GM19467 (cell line): ENCODE results near the gene SARDH.

Source experiments
- ATAC-seq: cut with Tn5 transposase; IDR thresholded peaks from one replicate; pipeline ENCODE4 v1.9.1; 2021; ENCODE audit warnings: mild to moderate bottlenecking, moderate library complexity; ENCODE audit not compliant: unreplicated experiment

Gene SARDH

DNA sequence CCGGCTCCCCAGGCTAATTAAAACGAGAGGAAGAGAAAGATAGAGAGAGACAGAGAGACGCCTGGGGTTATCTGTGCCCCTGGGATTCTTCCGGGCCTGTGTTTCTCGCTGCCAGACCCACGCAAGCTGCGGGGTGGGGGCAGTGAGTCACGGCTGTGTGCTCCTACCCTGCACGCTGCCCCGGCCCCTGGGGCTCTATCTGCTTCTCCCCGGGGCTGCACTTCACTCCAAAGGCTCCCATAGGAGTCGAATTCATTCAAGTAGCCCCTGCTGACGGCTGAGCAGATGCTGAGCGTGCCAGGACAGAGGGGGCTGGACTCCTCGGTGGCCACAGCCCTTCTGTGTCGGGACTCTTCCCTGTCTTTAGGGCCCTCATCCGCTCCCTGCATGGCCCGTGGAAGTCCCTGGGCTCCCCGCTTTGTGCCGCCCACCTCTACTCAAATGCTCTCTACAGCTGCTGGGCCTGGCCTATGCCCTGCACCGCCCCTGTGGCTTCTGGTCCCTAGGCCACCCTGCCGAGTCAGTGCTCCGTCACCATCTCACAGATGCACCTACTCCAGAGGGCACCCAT is 22.8 kb downstream of the SARDH start:
- ATAC-seq: no peak

DNA sequence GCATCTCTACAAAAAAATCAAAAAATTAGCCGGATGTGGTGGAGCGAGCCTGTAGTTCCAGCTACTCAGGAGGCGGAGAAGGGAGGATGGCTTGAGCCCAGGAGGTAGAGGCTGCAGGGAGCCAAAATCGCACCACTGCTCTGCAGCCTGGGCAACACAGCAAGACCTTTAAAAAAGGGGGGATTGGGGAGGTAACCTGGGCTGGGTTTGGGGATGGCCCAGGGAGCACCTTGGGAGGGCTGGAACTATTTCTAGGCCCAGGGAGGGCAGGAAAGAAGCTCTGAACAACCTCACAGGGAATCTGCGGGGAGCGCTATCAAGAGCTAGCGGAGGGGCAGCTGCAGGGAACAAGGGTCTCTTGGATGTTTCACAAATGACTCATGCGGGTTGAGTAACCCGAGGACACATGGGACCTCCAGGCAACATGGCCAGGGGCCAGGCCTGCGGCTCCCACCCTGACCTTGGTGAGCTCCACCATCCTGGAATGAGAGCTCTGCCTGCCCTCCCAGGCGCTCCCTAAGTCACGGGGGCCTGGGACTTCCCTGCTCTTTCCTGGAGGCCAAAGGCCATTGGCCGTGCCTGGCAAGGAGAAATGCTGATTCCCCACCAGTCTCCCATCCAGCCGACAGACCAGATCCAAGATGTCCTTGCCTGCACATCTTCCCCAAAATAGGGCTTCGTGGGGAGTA is 23.4 kb downstream of the SARDH start:
- ATAC-seq: no peak

DNA sequence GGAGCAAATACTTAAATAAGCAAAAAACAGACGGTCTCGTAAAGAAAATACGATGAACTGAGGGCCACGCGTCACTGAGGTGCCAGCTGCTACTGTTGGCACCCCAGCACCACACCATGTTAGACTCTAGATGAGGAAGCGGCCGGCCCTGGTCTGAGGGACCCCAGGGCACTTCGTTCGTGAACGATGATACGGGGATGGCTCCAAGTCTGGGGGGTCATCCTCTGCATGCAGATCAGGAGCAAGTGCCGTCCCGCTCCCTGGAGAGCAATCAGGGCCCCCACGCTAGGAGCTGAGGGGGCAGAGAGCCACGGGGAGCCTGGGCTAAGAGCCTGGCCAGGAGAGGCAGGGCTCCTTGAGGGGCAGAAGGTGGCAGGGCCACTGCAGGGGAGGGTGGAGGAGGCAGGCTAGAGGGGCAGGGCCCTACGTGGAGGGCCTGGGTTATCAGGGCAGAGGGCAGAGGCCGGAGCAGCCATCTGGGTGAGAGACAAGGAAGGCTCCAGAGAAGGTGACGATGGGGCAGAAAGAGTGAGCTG is 24.1 kb downstream of the SARDH start:
- ATAC-seq: no peak

DNA sequence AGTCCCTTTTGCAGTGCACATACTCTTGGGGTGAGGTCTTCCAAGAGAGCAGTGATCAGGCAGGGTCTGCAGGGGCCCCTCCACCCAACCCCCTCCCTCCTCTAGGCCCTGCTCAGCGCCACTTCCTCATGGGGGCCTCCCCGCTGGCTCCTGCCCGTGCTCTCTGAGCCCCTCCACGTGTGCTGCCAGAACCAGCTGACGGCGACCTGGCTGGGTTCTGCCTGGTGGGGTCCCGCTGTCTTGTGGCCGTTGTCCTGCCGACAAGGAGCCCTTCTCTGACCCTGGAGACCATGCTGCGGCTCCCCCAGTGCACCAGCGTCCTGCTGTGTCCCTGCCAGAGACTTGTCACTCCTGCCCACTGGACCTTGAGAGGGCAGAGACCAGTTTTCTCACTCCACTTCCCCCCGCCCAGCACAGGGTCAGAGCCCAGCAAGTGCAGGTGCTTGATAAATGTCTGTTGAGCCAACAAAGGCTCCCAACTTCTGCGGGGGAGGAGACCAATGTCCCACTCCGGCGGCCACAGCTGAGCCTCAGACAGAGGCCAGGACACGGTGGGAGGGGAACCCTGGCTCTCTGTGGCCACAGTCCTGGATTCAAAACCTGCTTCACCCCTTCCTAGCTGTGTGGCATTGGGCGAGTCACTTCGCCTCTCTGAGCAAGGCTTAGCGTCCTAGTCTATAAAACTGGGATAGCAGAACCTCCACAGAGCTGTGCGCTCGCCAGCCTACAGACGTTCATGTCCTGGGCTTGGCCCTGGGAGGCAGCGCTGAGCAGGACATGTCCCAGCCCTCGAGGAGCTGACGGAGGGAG is 24.8 kb downstream of the SARDH start:
- no peak for ATAC-seq

DNA sequence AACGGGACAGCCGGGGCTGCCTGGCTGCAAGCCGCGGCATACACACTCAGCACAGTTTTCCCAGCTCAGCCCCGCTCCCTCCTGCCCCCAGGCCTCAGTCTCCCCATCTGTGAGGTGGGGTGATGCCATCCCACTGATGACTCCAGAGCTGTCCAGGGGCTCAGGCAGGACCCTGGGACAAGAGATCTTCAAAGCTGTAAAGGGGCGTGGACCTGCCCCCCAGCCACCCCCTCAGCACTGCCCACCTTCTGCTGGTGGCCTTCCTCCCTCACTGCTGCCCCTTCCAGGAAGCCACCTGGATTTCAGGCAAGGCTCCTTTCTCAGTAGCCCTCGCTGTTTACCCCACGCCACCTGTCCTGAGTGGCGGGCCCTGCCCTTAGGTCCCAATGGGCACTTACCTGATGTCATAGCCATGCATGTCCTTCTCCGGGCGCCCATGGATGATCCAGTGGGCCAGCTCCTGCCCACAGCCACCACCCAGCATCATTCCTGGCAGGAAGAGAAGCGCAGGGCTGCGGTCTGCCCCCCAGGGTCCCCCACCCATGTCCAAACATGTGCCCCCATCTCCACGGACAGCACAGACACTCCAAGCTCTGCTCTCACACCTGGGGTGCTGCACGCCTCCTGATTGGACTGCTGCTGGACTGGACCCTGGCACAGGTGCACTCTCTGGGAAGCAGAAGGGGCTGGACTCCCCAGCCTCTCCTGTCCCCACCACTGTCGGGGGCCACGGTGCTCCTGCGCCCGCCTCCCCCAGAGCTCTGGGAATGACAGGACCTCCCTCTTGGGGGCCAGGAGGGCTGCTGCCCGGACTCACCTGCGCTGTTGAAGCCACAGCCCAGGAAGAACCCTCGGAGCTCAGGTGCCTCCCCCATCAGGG is 25.7 kb downstream of the SARDH start:
- no peak for ATAC-seq

DNA sequence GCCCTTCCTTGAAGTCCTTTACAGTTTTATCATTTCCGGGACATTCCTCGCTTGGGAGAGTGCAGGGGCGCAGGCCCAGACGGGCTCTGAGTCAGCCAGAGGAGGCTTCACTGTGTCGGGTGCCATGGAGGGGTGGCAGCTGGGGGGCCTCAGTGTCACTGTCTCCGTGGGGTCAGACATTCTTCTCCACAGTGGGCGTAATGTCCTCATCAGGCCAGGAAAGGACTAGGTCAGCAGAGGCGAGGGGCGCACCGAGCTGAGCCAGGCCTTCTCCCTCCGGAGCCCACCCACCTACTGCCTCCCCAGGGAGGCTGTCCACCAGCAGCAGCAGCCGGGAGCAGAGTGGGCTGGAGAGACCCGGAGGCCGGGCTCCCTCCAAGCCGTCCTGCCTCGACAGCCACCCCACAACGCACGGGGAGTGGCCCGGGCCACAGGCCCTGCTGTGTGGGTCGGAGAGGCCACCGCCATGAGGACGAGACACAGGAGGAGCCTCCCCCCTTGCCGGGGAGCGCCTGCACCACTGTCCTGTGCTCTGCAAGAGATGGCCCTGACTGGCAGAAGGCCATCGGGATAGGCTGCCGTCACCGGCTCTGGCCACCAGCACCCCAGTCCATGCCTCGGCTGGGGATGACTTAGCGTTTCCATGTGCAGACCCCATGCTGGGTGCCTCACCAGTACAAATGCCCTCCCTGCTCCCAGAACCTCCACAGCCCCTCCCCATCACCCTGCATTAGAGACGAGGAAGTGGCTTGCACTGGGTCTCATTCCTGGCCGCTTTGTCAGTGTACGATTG is 26.5 kb downstream of the SARDH start:
- no peak for ATAC-seq

DNA sequence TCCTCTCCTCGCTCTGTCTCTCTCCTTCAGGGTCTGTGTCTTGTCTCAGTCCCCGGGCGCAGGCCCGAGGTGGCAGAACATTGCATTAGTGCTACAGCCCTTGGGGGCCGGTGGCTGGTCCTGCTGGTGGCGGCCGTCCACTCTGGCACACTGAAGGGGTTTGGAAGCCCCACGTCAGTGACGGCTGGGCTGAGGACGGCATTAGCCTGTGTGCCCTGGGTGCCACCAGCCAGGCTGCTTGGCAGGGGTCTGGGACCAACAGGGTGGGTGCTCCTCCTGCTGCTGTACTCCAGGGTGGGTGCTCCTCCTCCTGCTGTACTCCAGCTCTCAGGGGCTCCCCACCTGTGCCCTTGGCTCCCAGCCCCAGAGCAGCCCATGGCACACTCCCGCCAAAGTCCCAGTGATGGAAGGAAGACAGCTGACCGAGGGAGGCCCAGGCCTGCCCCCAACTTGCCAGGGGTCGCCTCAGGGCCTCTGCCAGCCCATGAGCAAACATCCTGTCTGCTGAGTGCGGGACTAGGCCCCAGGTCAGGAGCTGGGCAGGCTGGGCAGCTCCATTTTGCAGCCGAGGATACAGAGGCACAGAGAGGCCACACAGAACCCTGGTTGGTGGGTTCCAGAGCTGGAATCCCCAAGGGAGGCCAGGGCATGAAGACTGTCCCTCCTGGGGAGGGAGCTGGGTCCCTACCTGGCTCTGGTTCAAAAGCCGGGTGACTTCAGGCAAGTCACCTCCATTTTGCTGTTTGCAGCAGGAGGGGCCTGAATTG is 27.3 kb downstream of the SARDH start:
- ATAC-seq: no peak

DNA sequence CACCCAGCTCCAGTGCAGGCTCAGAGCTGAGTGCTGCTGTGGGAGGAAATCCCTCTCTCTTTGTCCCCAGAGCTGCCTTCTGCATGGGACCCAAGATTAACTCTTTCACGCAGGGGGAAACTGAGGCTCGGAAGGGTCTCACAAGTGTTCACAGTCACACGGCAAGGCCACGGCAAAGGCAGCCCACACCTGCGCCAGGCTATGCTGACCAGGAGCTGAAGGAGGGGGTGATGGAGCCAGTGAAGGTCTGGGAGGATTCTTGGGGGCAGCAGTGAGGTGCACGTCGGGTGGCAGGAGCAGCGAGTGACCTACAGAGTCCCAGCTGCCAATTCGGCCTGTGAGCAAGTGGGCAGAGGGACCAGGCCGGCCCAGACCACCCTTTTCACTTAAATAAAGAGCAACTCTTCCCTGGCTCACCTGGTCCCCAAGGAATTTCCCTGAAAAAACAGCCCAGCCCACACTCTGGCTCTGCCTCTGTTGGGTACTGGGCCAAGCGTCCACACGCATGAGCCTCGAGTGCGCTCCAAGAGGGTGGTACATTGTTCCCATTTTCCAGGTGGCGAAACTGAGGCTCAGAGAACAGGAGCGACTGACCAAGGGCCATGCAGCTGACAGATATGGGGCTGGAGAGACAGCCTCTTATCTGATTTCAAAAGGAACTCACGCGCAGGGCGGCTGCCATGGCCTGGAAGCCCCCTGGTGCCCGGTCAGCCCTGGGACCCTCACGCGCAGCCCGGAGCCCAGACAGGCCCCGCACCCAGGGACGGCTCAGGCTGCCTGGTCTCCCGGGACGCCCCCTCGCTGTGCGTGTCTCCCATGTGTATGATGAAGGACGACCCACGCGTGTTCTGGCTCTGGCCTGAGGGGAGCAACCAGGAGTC is 28.2 kb downstream of the SARDH start:
- no peak for ATAC-seq

DNA sequence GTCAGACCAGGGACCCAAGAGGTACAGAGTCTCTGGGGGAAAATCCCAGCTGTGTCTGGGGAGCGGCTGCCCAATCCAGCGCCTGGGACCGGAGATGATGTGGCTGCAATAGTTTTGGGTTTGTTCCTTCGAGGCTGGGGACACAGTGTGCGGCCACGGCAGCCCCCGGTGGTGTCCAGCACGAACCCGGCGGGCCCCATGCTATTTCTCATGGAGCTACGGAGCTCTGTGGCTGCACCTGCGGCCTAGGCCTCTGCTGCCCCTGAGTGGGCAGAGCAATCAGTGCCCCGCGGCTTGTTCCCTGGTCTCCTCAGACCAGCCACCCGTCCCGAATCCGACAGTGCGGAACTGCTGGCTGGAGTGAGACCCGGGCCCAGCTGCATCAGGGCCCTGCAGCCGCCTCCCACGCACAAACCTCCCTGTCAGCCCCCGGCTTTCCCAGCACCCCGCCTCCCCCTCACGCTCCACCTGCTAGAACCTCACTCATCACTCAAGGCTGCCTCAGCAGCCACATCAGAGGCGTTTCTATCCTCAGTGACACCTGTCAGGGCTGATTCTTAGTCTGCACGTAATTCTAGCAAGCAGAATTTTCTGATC is 29.0 kb downstream of the SARDH start:
- ATAC-seq: no peak

DNA sequence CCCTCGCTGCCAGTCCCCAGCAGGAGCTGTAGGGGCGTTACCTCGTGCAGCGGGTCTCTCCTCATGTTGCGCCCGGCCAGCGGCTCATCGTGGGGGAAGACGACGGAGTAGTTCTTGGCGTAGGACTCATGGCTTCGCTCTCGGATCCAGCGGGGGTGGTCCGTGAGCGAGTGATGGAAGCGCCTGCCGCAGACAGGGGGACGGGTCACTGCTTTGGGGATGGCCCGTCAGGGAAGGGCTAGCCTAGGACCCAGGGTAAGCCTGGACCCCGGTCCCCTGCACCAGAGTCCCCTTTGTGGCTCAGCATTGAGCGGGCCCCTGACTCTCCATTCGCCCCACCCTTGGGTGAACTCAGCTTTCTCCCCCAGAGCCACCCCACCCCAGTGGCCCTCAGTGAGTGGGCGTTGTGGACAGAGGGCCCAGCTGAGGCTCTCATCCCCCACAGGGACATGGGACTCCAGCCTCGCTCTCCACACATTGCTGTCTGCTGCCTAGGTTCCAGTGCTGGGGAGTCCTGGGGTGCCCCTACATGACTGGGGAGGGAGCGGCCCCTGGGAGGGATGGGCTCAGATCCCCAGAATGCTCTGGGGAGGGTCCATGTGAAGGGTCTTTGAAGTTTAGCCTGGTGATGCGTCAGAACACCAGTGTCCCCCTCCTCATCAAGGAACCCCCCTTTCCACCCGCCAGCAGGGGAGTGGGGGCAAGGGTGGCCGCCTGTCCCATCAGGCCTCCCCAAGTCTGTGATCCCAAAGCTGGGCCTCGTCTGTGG is 29.7 kb downstream of the SARDH start:
- ATAC-seq: no peak

DNA sequence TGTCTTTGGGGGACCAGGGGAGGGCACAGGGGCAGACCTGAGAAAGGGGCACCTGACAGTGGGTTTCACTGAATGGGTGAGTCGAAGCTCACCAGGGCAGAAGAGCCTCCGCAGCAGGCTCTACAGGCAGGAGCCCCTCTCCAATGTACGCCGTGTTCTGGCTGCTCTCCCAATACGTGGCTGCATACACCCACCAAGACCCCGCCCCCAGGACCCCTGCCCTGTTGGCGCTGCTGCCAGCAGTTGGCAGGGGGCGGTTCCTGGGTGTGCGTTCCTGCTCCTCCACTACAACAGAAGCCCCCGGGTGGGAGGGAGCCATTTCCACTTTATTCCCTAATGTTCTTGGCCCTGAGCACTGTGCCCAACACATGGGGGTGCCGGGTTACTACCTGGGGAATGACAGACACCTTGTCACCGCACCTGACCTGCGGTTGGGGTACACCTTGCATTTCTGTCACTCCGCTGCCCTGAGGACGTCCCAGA is 30.3 kb downstream of the SARDH start:
- no peak for ATAC-seq

DNA sequence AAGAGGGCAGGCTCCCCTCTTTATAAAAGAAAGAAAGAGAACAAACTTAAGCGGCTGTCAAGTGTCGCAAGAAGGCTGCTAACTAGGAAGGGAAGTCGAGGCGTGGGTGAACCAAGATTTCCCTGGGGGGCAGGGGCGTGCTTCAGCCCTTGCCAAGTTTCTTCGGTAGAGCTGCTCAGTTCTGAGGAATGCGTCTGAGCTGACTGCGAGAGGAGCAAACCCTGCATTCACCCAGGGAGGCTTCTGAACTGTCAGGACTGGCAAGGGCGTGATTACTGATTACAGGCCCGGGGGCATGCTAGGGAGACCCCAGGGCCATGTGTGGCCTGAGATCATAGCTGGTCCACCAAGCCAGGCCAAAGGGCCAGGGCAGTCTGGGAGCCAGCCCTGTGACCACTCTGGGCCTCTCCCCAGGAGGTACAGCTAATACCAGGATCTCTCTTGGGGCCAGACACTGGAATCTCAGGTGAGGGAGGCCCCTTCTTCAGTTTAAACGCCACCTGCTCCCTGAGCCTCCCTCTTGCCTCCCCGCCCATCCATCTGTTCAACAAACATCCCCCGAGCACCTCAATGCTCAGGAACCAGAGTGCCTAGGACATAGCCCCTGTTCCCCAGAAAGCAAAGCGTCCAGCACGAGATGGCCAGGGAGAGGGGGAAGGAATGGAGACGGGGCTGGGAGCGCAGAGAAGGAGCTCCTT is 30.9 kb downstream of the SARDH start:
- no peak for ATAC-seq

DNA sequence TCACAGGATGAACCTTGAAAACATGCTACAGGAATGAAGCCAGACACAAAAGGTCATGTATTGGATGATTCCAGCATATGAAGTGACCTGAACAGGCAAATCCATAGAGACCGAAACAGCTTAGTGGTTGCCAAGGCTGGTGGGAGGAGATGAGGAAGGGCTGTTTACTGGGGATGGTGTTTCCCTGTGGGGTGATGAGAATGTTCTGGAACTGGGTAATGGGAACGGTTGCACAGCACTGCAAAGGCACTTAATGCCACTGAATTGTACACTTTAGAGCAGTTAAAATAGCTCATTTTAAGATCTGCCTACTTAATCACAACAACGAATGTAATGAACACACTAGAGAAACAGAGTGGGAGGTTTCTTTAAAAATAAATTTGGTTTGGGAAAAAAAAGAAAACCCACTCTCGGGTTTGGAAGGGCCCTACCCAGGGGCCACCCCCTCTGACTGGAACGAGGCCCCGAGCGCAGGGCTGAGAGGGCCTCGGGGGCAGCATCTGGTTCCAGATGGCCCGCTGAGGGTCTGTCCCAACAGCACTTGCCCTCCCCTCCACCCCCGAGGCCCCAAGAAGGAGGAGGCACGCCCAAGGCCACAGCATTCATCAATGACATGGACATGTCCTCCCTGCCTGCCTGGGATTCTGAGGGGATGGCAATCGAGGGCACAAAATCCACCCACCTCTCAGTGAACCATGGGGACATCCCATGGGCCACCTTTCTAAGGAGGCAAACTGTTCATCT is 31.7 kb downstream of the SARDH start:
- ATAC-seq: no peak

DNA sequence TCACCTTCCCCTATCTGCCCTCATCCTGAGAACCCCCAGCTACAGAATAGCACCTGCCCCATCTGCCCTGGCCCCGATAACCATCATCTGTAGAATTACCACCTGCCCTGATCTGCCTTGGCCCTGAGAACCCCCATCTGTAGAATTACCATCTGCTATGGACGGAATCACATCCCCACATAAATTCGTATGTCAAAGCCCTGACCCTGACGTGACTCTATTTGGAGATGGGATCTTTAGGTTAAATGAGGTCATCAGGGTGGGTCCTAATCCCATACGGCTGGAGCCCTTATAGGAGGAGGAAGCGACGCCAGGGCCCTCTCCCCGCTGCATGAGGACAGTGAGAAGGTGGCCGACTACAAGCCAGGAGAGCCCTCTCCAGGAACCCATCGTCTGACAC is 32.6 kb downstream of the SARDH start:
- no peak for ATAC-seq

DNA sequence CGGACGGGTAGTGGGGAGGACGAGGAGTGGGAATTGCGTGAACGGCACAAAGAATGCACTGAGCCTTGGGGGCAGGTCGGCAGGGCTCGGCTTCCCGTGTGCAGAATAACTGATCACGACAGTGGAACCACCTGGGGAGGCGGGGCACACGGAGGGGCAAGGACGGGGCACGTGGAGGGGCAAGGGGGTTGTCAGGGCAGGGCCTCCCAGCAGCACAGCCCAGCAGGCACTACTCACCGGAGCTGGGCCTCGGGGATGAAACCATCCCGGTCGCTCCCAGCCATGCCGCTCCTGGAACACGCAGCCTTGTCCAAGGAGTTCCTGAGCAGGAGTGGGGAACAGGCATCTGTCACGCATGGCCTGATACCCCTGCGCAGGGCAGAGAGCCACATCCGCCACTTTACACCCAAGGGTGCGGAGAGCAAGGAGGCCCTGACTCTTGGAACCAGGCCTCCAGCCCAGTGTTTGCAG is 33.4 kb downstream of the SARDH start:
- no peak for ATAC-seq
